HEK293T (cell line): ENCODE results near the gene PPP1R14C.

Experiments
- NFRKB ChIP-seq: fragments of 450-650 bp; IDR thresholded peaks from 2 replicates; pipeline ENCODE4 v1.6.1; 2016; ENCODE audit warnings: mild to moderate bottlenecking, moderate library complexity
- SP1 ChIP-seq: fragments of 450-650 bp; IDR thresholded peaks from 2 replicates; pipeline ENCODE4 v1.6.1; 2017
- ZNF384 ChIP-seq: fragments of 450-650 bp; IDR thresholded peaks from 2 replicates; pipeline ENCODE4 v1.6.1; 2016

GRCh38 chr6:150176659-150177058 lies 33.8 kb downstream of the PPP1R14C start:
- TF ChIP-seq SP1 (no peak), NFRKB (no peak), ZNF384 (no peak)
